H1 (cell line): ENCODE data around the gene OR4K1. TPM values are rescaled to one million over a fixed set of nuclear protein-coding genes. Genes with fewer than 3 reads are reported as not detected.

Experiments
- CTCF ChIA-PET: fragments of 300-600 bp; sonication (Branson Sonifier 250); formaldehyde crosslinking; loops from one replicate; lab custom pipeline; 2021; ENCODE audit not compliant: partially characterized antibody; lab: Charles Lee
- POLR2A ChIA-PET: fragments of 300-600 bp; sonication (Branson Sonifier 250); formaldehyde crosslinking; loops from one replicate; lab custom pipeline; 2021; ENCODE audit warnings: inconsistent platforms; ENCODE audit not compliant: partially characterized antibody; lab: Charles Lee
- DNase-seq, 2 experiments: peaks; one replicate each; pipeline versions ENCODE4 v3.0.0 to v3.0.0-alpha.2; 2010 to 2022; ENCODE audit warnings: low spot score in 2 of 2, low read depth in 1 of 2, mixed read lengths in 1 of 2
- FAIRE-seq: peaks from 2 replicates; lab custom pipeline; 2011; peaks lifted over from hg19 to GRCh38; lab: Jason Lieb, UNC
- H2AFZ ChIP-seq: 2 replicates; pipeline ENCODE4 v1.8.1; 2012; ENCODE audit warnings: low read length, inconsistent platforms
- H2AK5ac ChIP-seq: 2 replicates; pipeline ENCODE4 v1.6.1; 2013; ENCODE audit warnings: low read depth, low read length
- H2BK120ac ChIP-seq: replicated peaks from 2 replicates; pipeline ENCODE3; 2013; ENCODE audit warnings: low read depth, low read length, inconsistent platforms
- H2BK12ac ChIP-seq: 2 replicates; pipeline ENCODE4 v1.6.1; 2013; ENCODE audit warnings: low read depth, low read length
- H2BK15ac ChIP-seq: 2 replicates; pipeline ENCODE4 v1.6.1; 2013; ENCODE audit warnings: low read length
- H2BK20ac ChIP-seq: 2 replicates; pipeline ENCODE4 v1.6.1; 2013; ENCODE audit warnings: low read length
- H2BK5ac ChIP-seq: 2 replicates; pipeline ENCODE4 v1.6.1; 2013; ENCODE audit warnings: low read depth, low read length
- H3K14ac ChIP-seq: 2 replicates; pipeline ENCODE4 v1.6.1; 2013; ENCODE audit warnings: inconsistent platforms; ENCODE audit not compliant: insufficient read length
- H3K18ac ChIP-seq: 2 replicates; pipeline ENCODE4 v1.6.1; 2013; ENCODE audit warnings: low read length; ENCODE audit errors: extremely low read depth
- H3K23ac ChIP-seq: 2 replicates; pipeline ENCODE4 v1.6.1; 2013; ENCODE audit warnings: inconsistent platforms; ENCODE audit not compliant: insufficient read length
- H3K23me2 ChIP-seq: 2 replicates; pipeline ENCODE4 v1.6.1; 2013; ENCODE audit warnings: low read depth, low read length
- H3K27ac ChIP-seq: 2 replicates; pipeline ENCODE4 v1.6.1; 2011; ENCODE audit warnings: low read depth, low read length, inconsistent platforms
- H3K27me3 ChIP-seq, 4 experiments: replicated peaks in 1 of 4; 1 replicate in 1 of 4; 2 replicates in 3 of 4; pipeline versions ENCODE4 v1.6.1 to v1.8.1; 2011 to 2013; ENCODE audit warnings: low read length in 3 of 4, mild to moderate bottlenecking in 3 of 4, inconsistent platforms in 2 of 4, mixed read lengths in 2 of 4, moderate library complexity in 1 of 4; ENCODE audit not compliant: control insufficient read depth in 3 of 4, insufficient read depth in 3 of 4; ENCODE audit errors: extremely low read depth in 1 of 4
- H3K36me3 ChIP-seq, 4 experiments: 2 replicates each; pipeline versions ENCODE4 v1.6.1 to v1.8.1; 2011 to 2013; ENCODE audit warnings: mild to moderate bottlenecking in 4 of 4, low read length in 3 of 4, moderate library complexity in 2 of 4, control low read depth in 1 of 4, inconsistent platforms in 1 of 4; ENCODE audit not compliant: insufficient read depth in 4 of 4, control insufficient read depth in 2 of 4
- H3K4ac ChIP-seq: replicated peaks from 2 replicates; pipeline ENCODE3; 2013; ENCODE audit warnings: low read length, low read depth, mixed read lengths, inconsistent platforms; ENCODE audit not compliant: insufficient read length
- H3K4me1 ChIP-seq, 4 experiments: replicated peaks in 1 of 4; 1 replicate in 1 of 4; 2 replicates in 3 of 4; pipeline versions ENCODE4 v1.6.1 to v1.8.1; 2011 to 2013; ENCODE audit warnings: low read length in 3 of 4, inconsistent platforms in 2 of 4, mixed read lengths in 1 of 4; ENCODE audit not compliant: insufficient read depth in 4 of 4, control insufficient read depth in 3 of 4
- H3K4me2 ChIP-seq, 2 experiments: 2 replicates each; pipeline versions ENCODE4 v1.6.1 to v1.8.1; 2011 to 2013; ENCODE audit warnings: low read depth in 2 of 2, low read length in 2 of 2, control low read depth in 1 of 2, inconsistent platforms in 1 of 2, mild to moderate bottlenecking in 1 of 2; ENCODE audit not compliant: insufficient read depth in 1 of 2
- H3K4me3 ChIP-seq, 4 experiments: fragments of 200-600, 300-600 bp in 1 of 4; sonication (generic), shearing (Covaris generic), sonication (Bioruptor Twin) in 1 of 4; 2 replicates each; pipeline versions ENCODE4 v1.5.1 to v1.8.1; 2011 to 2016; ENCODE audit warnings: low read length in 4 of 4, low read depth in 3 of 4, control low read depth in 2 of 4, inconsistent platforms in 2 of 4, mild to moderate bottlenecking in 2 of 4, mixed read lengths in 1 of 4, moderate library complexity in 1 of 4; ENCODE audit not compliant: insufficient read depth in 2 of 4; ENCODE audit errors: extremely low read depth in 1 of 4
- H3K56ac ChIP-seq: replicated peaks from 2 replicates; pipeline ENCODE3; 2013; ENCODE audit warnings: low read depth, mild to moderate bottlenecking, mixed read lengths, low read length, inconsistent platforms; ENCODE audit not compliant: insufficient read length
- H3K79me1 ChIP-seq: 2 replicates; pipeline ENCODE4 v1.6.1; 2013; ENCODE audit warnings: low read depth, low read length, control low read depth
- H3K79me2 ChIP-seq, 2 experiments: 2 replicates each; pipeline versions ENCODE4 v1.6.1 to v1.8.1; 2012 to 2013; ENCODE audit warnings: low read length in 2 of 2, mild to moderate bottlenecking in 2 of 2, inconsistent platforms in 1 of 2; ENCODE audit not compliant: insufficient read depth in 2 of 2, control insufficient read depth in 1 of 2
- H3K9ac ChIP-seq, 4 experiments: replicated peaks in 1 of 4; 1 replicate in 1 of 4; 2 replicates in 3 of 4; pipeline versions ENCODE4 v1.6.1 to v1.8.1; 2011 to 2013; ENCODE audit warnings: low read depth in 3 of 4, low read length in 3 of 4, control low read depth in 2 of 4, mild to moderate bottlenecking in 2 of 4, moderate library complexity in 2 of 4, inconsistent platforms in 1 of 4; ENCODE audit errors: extremely low read depth in 1 of 4
- H3K9me3 ChIP-seq, 2 experiments: 2 replicates each; pipeline versions ENCODE4 v1.6.1 to v1.8.1; 2012 to 2013; ENCODE audit warnings: mild to moderate bottlenecking in 2 of 2, moderate library complexity in 2 of 2, control low read depth in 1 of 2, inconsistent platforms in 1 of 2, low read depth in 1 of 2, low read length in 1 of 2, mixed read lengths in 1 of 2; ENCODE audit not compliant: insufficient read depth in 2 of 2
- H4K20me1 ChIP-seq, 2 experiments: replicated peaks in 1 of 2; 2 replicates each; pipeline versions ENCODE3 to v1.8.1; 2011 to 2013; ENCODE audit warnings: inconsistent platforms in 2 of 2, low read length in 2 of 2, mild to moderate bottlenecking in 1 of 2; ENCODE audit not compliant: insufficient read depth in 2 of 2, control insufficient read depth in 1 of 2
- H4K5ac ChIP-seq: 2 replicates; pipeline ENCODE4 v1.6.1; 2013; ENCODE audit warnings: low read length, low read depth, mixed read lengths, inconsistent platforms; ENCODE audit not compliant: insufficient read length
- H4K8ac ChIP-seq: 2 replicates; pipeline ENCODE4 v1.8.0; 2013; ENCODE audit warnings: mild to moderate bottlenecking, moderate library complexity, low read length, inconsistent platforms; ENCODE audit not compliant: insufficient read depth; ENCODE audit errors: extremely low read depth
- H4K91ac ChIP-seq: replicated peaks from 2 replicates; pipeline ENCODE3; 2013; ENCODE audit warnings: low read length, mixed read lengths, inconsistent platforms; ENCODE audit not compliant: insufficient read length
- HDAC6 ChIP-seq: IDR thresholded peaks from one replicate; pipeline ENCODE4 v1.7.1; 2012; ENCODE audit warnings: low read depth, mild to moderate bottlenecking, inconsistent platforms, low read length, moderate library complexity
- RBBP5 ChIP-seq: IDR thresholded peaks from 2 replicates; pipeline ENCODE4 v1.7.1; 2012; ENCODE audit warnings: low read depth, mild to moderate bottlenecking, inconsistent platforms, low read length, moderate library complexity, borderline replicate concordance
- RFX5 ChIP-seq: IDR thresholded peaks from 2 replicates; pipeline ENCODE4 v1.6.1; 2011; ENCODE audit warnings: low read depth, low read length, improper control_type of control experiment, borderline replicate concordance
- TAF1 ChIP-seq: IDR thresholded peaks from 2 replicates; pipeline ENCODE4 v1.6.1; 2011; ENCODE audit warnings: mild to moderate bottlenecking, low read depth, low read length
- WGBS, 2 experiments: shearing (Covaris generic) in 1 of 2; methylation state at CpG; one replicate each; pipeline versions ENCODE4 v1.1.6 to v1.1.7; 2013 to 2015; ENCODE audit warnings: low lambda C conversion rate in 2 of 2, mixed read lengths in 2 of 2, inconsistent platforms in 1 of 2, low coverage in 1 of 2, missing lambda C conversion rate in 1 of 2; ENCODE audit not compliant: insufficient replicate concordance in 2 of 2, insufficient coverage in 1 of 2, insufficient read length in 1 of 2; ENCODE audit errors: extremely low coverage in 1 of 2, missing lambda C conversion rate in 1 of 2; 5-methylcytosine and 5-hydroxymethylcytosine counted together
- polyA plus RNA-seq, 7 experiments: library from polyadenylated mRNA; depleted of rRNA in 3 of 7; stranded (reverse) in 5 of 7; unstranded in 2 of 7; fragments of >200 nt in 5 of 7; fragments of 200-250 nt in 2 of 7; gene quantifications; 1 replicate in 5 of 7; 2 replicates in 1 of 7; 4 replicates in 1 of 7; pipeline versions ENCODE4 v1.2.1 to v1.2.3, GENCODE V29; 2011 to 2013; ENCODE audit warnings: missing spikeins in 2 of 7, mixed read lengths in 2 of 7
- total RNA-seq: library from RNA; stranded (reverse); fragmentation: NEBNext Ultra II Directional; extraction: Animal tissue kit (Norgen Biotek cat#: 25700); gene quantifications from 2 replicates; pipeline ENCODE4 v1.2.1, GENCODE V29; 2021

OR4K1 gene
- total and polyA plus RNA-seq, 2 of the 8 experiments (the other 6 are each of a cell fraction or from before 2014, with no cell fraction given) = not detected

- Histone ChIP-seq H3K36me3 (no peaks in the 10 kb centered on the region), H3K4ac (no peak within 1 kb of the TSS), H3K14ac (no peak within 1 kb of the TSS), H3K23ac (no peak within 1 kb of the TSS), H3K56ac (no peak within 1 kb of the TSS), H2BK5ac (no peak within 1 kb of the TSS), H3K27me3 (no peaks in the 10 kb centered on the region), H4K91ac (no peak within 1 kb of the TSS), H2AK5ac (no peak within 1 kb of the TSS), H3K4me3 (no peak within 1 kb of the TSS), H2AFZ (no peak within 1 kb of the TSS), H4K20me1 (no peaks in the 10 kb centered on the region), H3K23me2 (no peaks in the 10 kb centered on the region), H4K8ac (no peak within 1 kb of the TSS), H3K9me3 (peaks cover 11 to 15% of the 10 kb centered on the region in 2 experiments), H3K9ac (no peak within 1 kb of the TSS), H2BK20ac (no peak within 1 kb of the TSS), H3K79me2 (no peaks in the 10 kb centered on the region), H3K18ac (no peak within 1 kb of the TSS)
- POLR2A ChIA-PET = no interaction called here
- CTCF ChIA-PET = no interaction called here
- no peak for FAIRE-seq
- TF ChIP-seq TAF1 (no peak), HDAC6 (no peak), RBBP5 (no peak), RFX5 (no peak)
- TF ChIP-seq, all 59 proteins: peak for 0
- Histone ChIP-seq H4K5ac (no peak within 1 kb of the TSS), H3K4me2 (no peak within 1 kb of the TSS), H3K4me1 (no peaks in the 10 kb centered on the region), H3K27ac (no peak within 1 kb of the TSS), H2BK12ac (no peak within 1 kb of the TSS), H2BK15ac (no peak within 1 kb of the TSS), H3K79me1 (no peaks in the 10 kb centered on the region), H2BK120ac (no peak within 1 kb of the TSS)
- 93% methylated on average over 3 of the region's 3 CpGs; no CpG with 5 or more reads in 1 of the 2 experiments for WGBS, 2 experiments
- DNase-seq = no peak
These were observed 44.6 kb downstream of the OR4K1 start, which contains the start of gene OR4K15 for GRCh38 chr14:19975291-19975690. Gene OR4K15, plus strand, starts transcription at chr14:19975591. Its CDS starts 0 bp downstream, at chr14:19975591.

Other genes starting within 250 kb of the OR4K1 start
- not detected in 2 replicates for gene OR11H2, start 217.0 kb upstream of the OR4K1 start, total RNA-seq
- gene OR11H2, start 217.0 kb upstream of the OR4K1 start, polyA plus RNA-seq (2011; rRNA removed) = not detected in 2 replicates
- not detected in 2 replicates for gene OR4Q3, start 187.3 kb upstream of the OR4K1 start, total RNA-seq
- not detected in 2 replicates for gene OR4Q3, start 187.3 kb upstream of the OR4K1 start, polyA plus RNA-seq (2011; rRNA removed)
- gene OR4M1, start 157.4 kb upstream of the OR4K1 start, total RNA-seq = not detected in 2 replicates
- not detected in 2 replicates for gene OR4M1, start 157.4 kb upstream of the OR4K1 start, polyA plus RNA-seq (2011; rRNA removed)
- gene OR4N2, start 127.1 kb upstream of the OR4K1 start, total RNA-seq = not detected in 2 replicates
- not detected in 2 replicates for gene OR4N2, start 127.1 kb upstream of the OR4K1 start, polyA plus RNA-seq (2011; rRNA removed)
- gene OR4K2, start 55.8 kb upstream of the OR4K1 start, total RNA-seq = not detected in 2 replicates
- not detected in 2 replicates for gene OR4K2, start 55.8 kb upstream of the OR4K1 start, polyA plus RNA-seq (2011; rRNA removed)
- not detected in 2 replicates for gene OR4K5, start 10.3 kb upstream of the OR4K1 start, total RNA-seq
- gene OR4K5, start 10.3 kb upstream of the OR4K1 start, polyA plus RNA-seq (2011; rRNA removed) = not detected in 2 replicates
- gene OR4K15, start 44.7 kb downstream of the OR4K1 start, total RNA-seq = not detected in 2 replicates
- gene OR4K15, start 44.7 kb downstream of the OR4K1 start, polyA plus RNA-seq (2011; rRNA removed) = not detected in 2 replicates
- gene OR4Q2, start 71.2 kb downstream of the OR4K1 start, total RNA-seq = not detected in 2 replicates
- gene OR4Q2, start 71.2 kb downstream of the OR4K1 start, polyA plus RNA-seq (2011; rRNA removed) = not detected in 2 replicates
- not detected in 2 replicates for gene OR4K14, start 88.4 kb downstream of the OR4K1 start, total RNA-seq
- gene OR4K14, start 88.4 kb downstream of the OR4K1 start, polyA plus RNA-seq (2011; rRNA removed) = not detected in 2 replicates
- not detected in 2 replicates for gene OR4K13, start 105.1 kb downstream of the OR4K1 start, total RNA-seq
- gene OR4K13, start 105.1 kb downstream of the OR4K1 start, polyA plus RNA-seq (2011; rRNA removed) = not detected in 2 replicates
- gene OR4L1, start 129.1 kb downstream of the OR4K1 start, total RNA-seq = not detected in 2 replicates
- not detected in 2 replicates for gene OR4L1, start 129.1 kb downstream of the OR4K1 start, polyA plus RNA-seq (2011; rRNA removed)
- not detected in 2 replicates for gene OR4K17, start 179.8 kb downstream of the OR4K1 start, total RNA-seq
- not detected in 2 replicates for gene OR4K17, start 179.8 kb downstream of the OR4K1 start, polyA plus RNA-seq (2011; rRNA removed)
- gene OR4N5, start 207.9 kb downstream of the OR4K1 start, total RNA-seq = not detected in 2 replicates
- gene OR4N5, start 207.9 kb downstream of the OR4K1 start, polyA plus RNA-seq (2011; rRNA removed) = not detected in 2 replicates